ENCODE results near the gene PNMT. TPM values are rescaled to one million over a fixed set of nuclear protein-coding genes. Genes with fewer than 3 reads are reported as not detected.

PNMT gene
- total and polyA plus RNA-seq, 2 donors (not counting 3 experiments of a cell fraction or from before 2014, with no cell fraction given): 0.11 TPM; not detected in 1

- Histone ChIP-seq H3K4me1 (ENCODE audit: control insufficient read depth, extremely low read depth, insufficient read depth, low read length) (no peaks in the 10 kb centered on the region), H4K20me1 (replicated peaks; ENCODE audit: control insufficient read depth, extremely low read depth, insufficient read depth, low read length) (no peaks in the 10 kb centered on the region), H3K36me3 (ENCODE audit: control insufficient read depth in 2 of 2, extremely low read depth in 1 of 2, insufficient read depth in 2 of 2, low read length in 2 of 2) (no peaks in the 10 kb centered on the region), H3K4me3 (replicated peaks in 1 of 3; ENCODE audit: insufficient read depth in 1 of 3, low read depth in 1 of 3, low read length in 3 of 3) (no peak overlapping the region), H3K27me3 (ENCODE audit: control insufficient read depth in 2 of 2, insufficient read depth in 2 of 2, low read length in 2 of 2) (peaks cover 6 to 10% of the 10 kb centered on the region in 2 experiments), H2AFZ (ENCODE audit: low read depth, low read length) (no peak overlapping the region), H3K9me1 (replicated peaks; ENCODE audit: control insufficient read depth, extremely low read depth, insufficient read depth, low read length) (no peaks in the 10 kb centered on the region), H3K9ac (replicated peaks; ENCODE audit: extremely low read depth, insufficient read depth, low read length) (no peak overlapping the region), H3K79me2 (ENCODE audit: control insufficient read depth, insufficient read depth, low read length) (no peaks in the 10 kb centered on the region), H3K4me2 (ENCODE audit: insufficient read depth, low read length) (no peak overlapping the region), H3K9me3 (replicated peaks; ENCODE audit: control insufficient read depth, insufficient read depth, low read length) (no peaks in the 10 kb centered on the region), H3K27ac (ENCODE audit: insufficient read depth, low read depth, low read length) (no peak overlapping the region)
- no peak for FAIRE-seq
- TF ChIP-seq FOS (IDR thresholded peaks at IDR 0.05; ENCODE audit: borderline replicate concordance, insufficient read depth, low read length): no peak
- no peak for TF ChIP-seq GATA2 (IDR thresholded peaks at IDR 0.05; ENCODE audit: insufficient read depth, insufficient read length, low read depth, low read length)
- no TSS peak for BruUV-seq (replicated peaks)
- ChIA-PET CTCF (interaction anchor here (0.8 to 13.1 kb wide), 9 partner anchors 10 to 50 kb away, joined by 3 to 291 read pairs (median 7); partner anchors contain the start of gene PGAP3), POLR2A (no interaction called here)
- dilution Hi-C loops (cut with MboI; ENCODE audit: extremely low pct_ligation_motif_present, low sequenced_read_pairs) (no loop called here), intact Hi-C loops (cut with micrococcal nuclease) (no loop called here)
- DNase-seq (ENCODE audit: low read depth, low spot score): no peak
Observed at GRCh38 chr17:39669897-39670735, 1.9 kb downstream of the PNMT start.

GRCh38 chr17:39670746-39671145 lies 2.5 kb downstream of the PNMT start:
- Histone ChIP-seq H3K4me2 (ENCODE audit: insufficient read depth, low read length) (no peak overlapping the region), H3K36me3 (ENCODE audit: control insufficient read depth in 2 of 2, extremely low read depth in 1 of 2, insufficient read depth in 2 of 2, low read length in 2 of 2) (no peaks in the 10 kb centered on the region), H3K4me3 (replicated peaks in 1 of 3; ENCODE audit: insufficient read depth in 1 of 3, low read depth in 1 of 3, low read length in 3 of 3) (no peak overlapping the region), H2AFZ (ENCODE audit: low read depth, low read length) (no peak overlapping the region), H3K9me3 (replicated peaks; ENCODE audit: control insufficient read depth, insufficient read depth, low read length) (no peaks in the 10 kb centered on the region), H3K9me1 (replicated peaks; ENCODE audit: control insufficient read depth, extremely low read depth, insufficient read depth, low read length) (no peaks in the 10 kb centered on the region), H3K9ac (replicated peaks; ENCODE audit: extremely low read depth, insufficient read depth, low read length) (no peak overlapping the region), H3K27ac (ENCODE audit: insufficient read depth, low read depth, low read length) (no peak overlapping the region), H3K27me3 (ENCODE audit: control insufficient read depth in 2 of 2, insufficient read depth in 2 of 2, low read length in 2 of 2) (peaks cover 6 to 10% of the 10 kb centered on the region in 2 experiments), H4K20me1 (replicated peaks; ENCODE audit: control insufficient read depth, extremely low read depth, insufficient read depth, low read length) (no peaks in the 10 kb centered on the region), H3K4me1 (ENCODE audit: control insufficient read depth, extremely low read depth, insufficient read depth, low read length) (no peaks in the 10 kb centered on the region), H3K79me2 (ENCODE audit: control insufficient read depth, insufficient read depth, low read length) (no peaks in the 10 kb centered on the region)
- TF ChIP-seq POLR2AphosphoS5 (IDR thresholded peaks at IDR 0.05; ENCODE audit: insufficient read depth, low read depth, low read length) (no peak), JUN (IDR thresholded peaks at IDR 0.05; ENCODE audit: borderline replicate concordance, insufficient read depth, insufficient read length, low read depth) (no peak), EZH2 (IDR thresholded peaks at IDR 0.05; ENCODE audit: borderline replicate concordance, low read depth, low read length, severe bottlenecking) (no peak)
- intact Hi-C loops (cut with micrococcal nuclease): no loop called here
- ChIA-PET CTCF (interaction anchor here (0.8 to 13.1 kb wide), 9 partner anchors 11 to 119 kb away, joined by 3 to 291 read pairs (median 7); partner anchors contain the start of genes ERBB2 and PGAP3), POLR2A (interaction anchor here (0.7 kb wide), 1 partner anchor 11 kb away, joined by 3 read pairs; no protein-coding TSS in a partner anchor)
- FAIRE-seq (no peak), DNase-seq (ENCODE audit: low read depth, low spot score) (no peak)
- dilution Hi-C loops (cut with MboI; ENCODE audit: extremely low pct_ligation_motif_present, low sequenced_read_pairs): no loop called here
- BruUV-seq (replicated peaks): no TSS peak

Data from endothelial cell of umbilical vein (primary cell).